K562 (cell line): ENCODE data around the gene SH3RF1. TPM values are rescaled to one million over a fixed set of nuclear protein-coding genes. Genes with fewer than 3 reads are reported as not detected.

Source experiments
- ATAC-seq: fragments of 200-7000 bp; cut with Tn5 transposase; 3 replicates; pipeline ENCODE4 v1.9.1; 2020; ENCODE audit warnings: moderate library complexity
- BruUV-seq: library from RNA; stranded (reverse); fragments of 400-500 nt; replicated peaks from 2 replicates; lab custom pipeline; 2021; lab: Mats Ljungman, UMichigan
- CTCF ChIA-PET: fragments of 300-600 bp; formaldehyde crosslinking; extraction: SDS; loops from one replicate; lab custom pipeline; 2021; ENCODE audit warnings: low intra/inter-chr PET ratio; lab: Yijun Ruan, JAX
- POLR2A ChIA-PET: fragments of 300-600, 350-650 bp; sonication (Branson Sonifier 250); formaldehyde crosslinking; extraction: SDS; loops from one replicate; lab custom pipeline; 2021; ENCODE audit warnings: antibody characterized with exemption, inconsistent platforms; lab: Yijun Ruan, JAX
- DNase-seq, 4 experiments: peaks; one replicate each; pipeline versions ENCODE4 v3.0.0 to v3.0.0-alpha.2; 2011 to 2018; ENCODE audit warnings: low spot score in 3 of 4, mixed read lengths in 3 of 4; ENCODE audit errors: extremely low read depth in 1 of 4
- FAIRE-seq: peaks from 2 replicates; lab custom pipeline; 2011; peaks lifted over from hg19 to GRCh38; lab: Jason Lieb, UNC
- H2AFZ ChIP-seq: 2 replicates; pipeline ENCODE4 v1.6.0; 2011; ENCODE audit warnings: low read depth, low read length, control low read depth, inconsistent platforms
- H3K27ac ChIP-seq: fragments of 200-600 bp; 3 replicates; pipeline ENCODE4 v1.8.0; 2011; ENCODE audit warnings: low read depth, mild to moderate bottlenecking, control low read depth, inconsistent platforms, low read length, moderate library complexity, mixed read lengths; ENCODE audit errors: extremely low read depth
- H3K27me3 ChIP-seq, 2 experiments: fragments of 300-600 bp in 1 of 2; 2 replicates in 1 of 2; 3 replicates in 1 of 2; pipeline versions ENCODE4 v1.6.0 to v1.8.0; 2011; ENCODE audit warnings: inconsistent platforms in 2 of 2, low read length in 2 of 2, mild to moderate bottlenecking in 1 of 2, mixed read lengths in 1 of 2, moderate library complexity in 1 of 2; ENCODE audit not compliant: control insufficient read depth in 2 of 2, insufficient read depth in 2 of 2
- H3K36me3 ChIP-seq: fragments of 300-600 bp; 3 replicates; pipeline ENCODE4 v1.8.0; 2011; ENCODE audit warnings: mild to moderate bottlenecking, low read length, inconsistent platforms; ENCODE audit not compliant: control insufficient read depth, insufficient read depth
- H3K4me1 ChIP-seq, 2 experiments: fragments of 200-600 bp in 1 of 2; replicated peaks in 1 of 2; 2 replicates in 1 of 2; 3 replicates in 1 of 2; pipeline versions ENCODE4 v1.5.1 to v1.8.0; 2011; ENCODE audit warnings: inconsistent platforms in 2 of 2, low read length in 2 of 2, mild to moderate bottlenecking in 1 of 2, mixed read lengths in 1 of 2, moderate library complexity in 1 of 2; ENCODE audit not compliant: control insufficient read depth in 2 of 2, insufficient read depth in 2 of 2
- H3K4me2 ChIP-seq: 2 replicates; pipeline ENCODE4 v1.6.1; 2011; ENCODE audit warnings: low read length, control low read depth, inconsistent platforms, mixed read lengths; ENCODE audit not compliant: insufficient read depth
- H3K4me3 ChIP-seq: fragments of 200-600 bp; sonication (generic), shearing (Covaris generic); 2 replicates; pipeline ENCODE4 v1.5.1; 2016; ENCODE audit warnings: control low read depth, inconsistent platforms
- H3K79me2 ChIP-seq: fragments of 200-600 bp; 3 replicates; pipeline ENCODE4 v1.8.0; 2011; ENCODE audit warnings: low read length, inconsistent platforms; ENCODE audit not compliant: control insufficient read depth, insufficient read depth
- H3K9ac ChIP-seq, 2 experiments: 2 replicates each; pipeline versions ENCODE4 v1.6.0 to v1.6.1; 2011; ENCODE audit warnings: low read depth in 2 of 2, low read length in 2 of 2, control low read depth in 1 of 2, inconsistent platforms in 1 of 2, mild to moderate bottlenecking in 1 of 2, mixed read lengths in 1 of 2; ENCODE audit not compliant: insufficient read depth in 1 of 2
- H3K9me1 ChIP-seq: one replicate; pipeline ENCODE4 v1.6.0; 2011; ENCODE audit warnings: inconsistent platforms, mild to moderate bottlenecking, low read length, moderate library complexity; ENCODE audit not compliant: control insufficient read depth, insufficient read depth
- H3K9me3 ChIP-seq: replicated peaks from 2 replicates; pipeline ENCODE4 v1.5.1; 2011; ENCODE audit warnings: low read depth, low read length, inconsistent platforms; ENCODE audit not compliant: control insufficient read depth, insufficient read depth
- H4K20me1 ChIP-seq: replicated peaks from 2 replicates; pipeline ENCODE4 v1.6.1; 2011; ENCODE audit warnings: low read length, inconsistent platforms, mixed read lengths; ENCODE audit not compliant: control insufficient read depth, insufficient read depth
- ADNP ChIP-seq: fragments of 200-800 bp; sonication (Bioruptor generic); IDR thresholded peaks from 2 replicates; pipeline ENCODE4 v1.6.1; 2016; ENCODE audit warnings: missing genetic modification characterization, missing compliant biosample characterization
- BDP1 ChIP-seq: IDR thresholded peaks from 3 replicates; pipeline ENCODE4 v1.6.1; 2011; ENCODE audit not compliant: insufficient read length, insufficient read depth
- FOSL1 ChIP-seq: fragments of 200-800 bp; sonication (Bioruptor generic); conservative IDR thresholded peaks from 2 replicates; pipeline ENCODE4 v1.6.1; 2016; ENCODE audit warnings: missing genetic modification characterization, missing compliant biosample characterization
- HDAC3 ChIP-seq: fragments of 450-650 bp; IDR thresholded peaks from 2 replicates; pipeline ENCODE4 v1.6.1; 2018; ENCODE audit warnings: borderline replicate concordance, mild to moderate bottlenecking, moderate library complexity; ENCODE audit not compliant: partially characterized antibody
- HMG20A ChIP-seq: fragments of 450-650 bp; formaldehyde crosslinking; conservative IDR thresholded peaks from 2 replicates; pipeline ENCODE4 v1.4.0; 2020; ENCODE audit warnings: mild to moderate bottlenecking, mixed read lengths
- IRF2 ChIP-seq: sonication (generic); formaldehyde crosslinking; IDR thresholded peaks from 2 replicates; pipeline ENCODE4 v1.8.1; 2022; ENCODE audit warnings: mild to moderate bottlenecking, missing genetic modification reagents
- KLF1 ChIP-seq: fragments of 450-650 bp; IDR thresholded peaks from 2 replicates; pipeline ENCODE4 v1.6.1; 2016; ENCODE audit warnings: missing genetic modification characterization, missing compliant biosample characterization
- NBN ChIP-seq: fragments of 450-650 bp; IDR thresholded peaks from 2 replicates; pipeline ENCODE4 v1.6.1; 2016; ENCODE audit warnings: low read depth, mild to moderate bottlenecking
- NCOA4 ChIP-seq: fragments of 450-650 bp; IDR thresholded peaks from 2 replicates; pipeline ENCODE4 v1.6.1; 2018; ENCODE audit warnings: mild to moderate bottlenecking; ENCODE audit not compliant: partially characterized antibody
- SMAD2 ChIP-seq: fragments of 150-350 bp; IDR thresholded peaks from 2 replicates; pipeline ENCODE4 v1.6.1; 2014; ENCODE audit warnings: low read depth, mild to moderate bottlenecking, low read length
- TBL1XR1 ChIP-seq, 2 experiments: IDR thresholded peaks; 2 replicates each; pipeline ENCODE4 v1.6.1; 2012; ENCODE audit warnings: improper control_type of control experiment in 2 of 2, low read length in 2 of 2, mild to moderate bottlenecking in 1 of 2
- ZBTB8A ChIP-seq: fragments of 450-650 bp; IDR thresholded peaks from 2 replicates; pipeline ENCODE4 v1.6.1; 2018; ENCODE audit warnings: mild to moderate bottlenecking, moderate library complexity; ENCODE audit not compliant: partially characterized antibody
- ZKSCAN8 ChIP-seq: fragments of 200-800 bp; sonication (Bioruptor generic); IDR thresholded peaks from 2 replicates; pipeline ENCODE4 v1.6.1; 2016; ENCODE audit warnings: missing genetic modification characterization, missing compliant biosample characterization
- ZNF133 ChIP-seq: fragments of 250-450 bp; sonication (Bioruptor Pico); IDR thresholded peaks from 2 replicates; pipeline ENCODE4 v1.4.0; 2020; ENCODE audit warnings: mild to moderate bottlenecking
- ZNF23 ChIP-seq: fragments of 250-450 bp; sonication (Bioruptor Pico); IDR thresholded peaks from 2 replicates; pipeline ENCODE4 v1.4.0; 2020; ENCODE audit warnings: mild to moderate bottlenecking
- ZNF232 ChIP-seq: sonication (generic); formaldehyde crosslinking; IDR thresholded peaks from 2 replicates; pipeline ENCODE4 v1.8.0; 2022; ENCODE audit warnings: mild to moderate bottlenecking, missing genetic modification reagents
- WGBS: fragments of 100-300 bp; shearing (Covaris generic); methylation state at CpG from one replicate; pipeline ENCODE4 v1.1.6; 2016; ENCODE audit warnings: low coverage, mixed read lengths; ENCODE audit not compliant: insufficient coverage; ENCODE audit errors: missing lambda C conversion rate; 5-methylcytosine and 5-hydroxymethylcytosine counted together
- in situ Hi-C: fragments of 300-500 bp; cut with MboI; formaldehyde crosslinking; loops from 4 replicates; pipeline ENCODE4 v1.15.0; 2018; ENCODE audit warnings: inconsistent platforms, mixed read lengths
- intact Hi-C: fragments of 100-400 bp; cut with micrococcal nuclease; formaldehyde crosslinking; loops from 2 replicates; pipeline ENCODE4 v1.14.2; 2022
- polyA plus RNA-seq, 8 experiments: library from polyadenylated mRNA; depleted of rRNA in 4 of 8; stranded (reverse) in 5 of 8; unstranded in 3 of 8; fragments of >200 nt; fragmentation: Nextera tagmentation in 2 of 8; fragmentation: Illumina TruSeq in 1 of 8; extraction: Ambion mirVana in 2 of 8; extraction: Trizol in 1 of 8; gene quantifications; 2 replicates each; pipeline versions ENCODE4 v1.2.1 to v1.2.3, GENCODE V29; 2011 to 2014; ENCODE audit warnings: inconsistent platforms in 1 of 8, missing spikeins in 1 of 8
- total RNA-seq, 7 experiments: library from RNA; depleted of rRNA in 6 of 7; stranded (reverse); fragments of >200 nt in 6 of 7; fragmentation: Illumina TruSeq in 2 of 7; extraction: Trizol in 2 of 7; gene quantifications; 2 replicates each; pipeline versions ENCODE4 v1.2.1 to v1.2.3, GENCODE V29; 2011 to 2021; ENCODE audit warnings: low replicate concordance in 1 of 7
- TF ChIP-seq, protein P1 (sequence below): fragments of 250-450 bp; sonication (Bioruptor Pico); IDR thresholded peaks from 2 replicates; pipeline ENCODE4 v1.9.0; 2021; ENCODE audit warnings: mild to moderate bottlenecking
- TF ChIP-seq, protein P2 (sequence below): sonication (generic); formaldehyde crosslinking; IDR thresholded peaks from 2 replicates; pipeline ENCODE4 v1.8.1; 2023; ENCODE audit warnings: mild to moderate bottlenecking, missing genetic modification reagents
- TF ChIP-seq, protein P3 (sequence below), 2 experiments: fragments of 450-650 bp; conservative IDR thresholded peaks; 2 replicates each; pipeline ENCODE4 v1.6.1; 2017; ENCODE audit warnings: mild to moderate bottlenecking in 2 of 2, moderate library complexity in 2 of 2
- TF ChIP-seq, protein P4 (sequence below): fragments of 250-450 bp; sonication (Bioruptor Pico); IDR thresholded peaks from 2 replicates; pipeline ENCODE4 v1.5.0; 2020; ENCODE audit warnings: mild to moderate bottlenecking

Gene SH3RF1
- total and polyA plus RNA-seq, 9 of the 15 experiments (the other 6 are each of a cell fraction or from before 2014, with no cell fraction given) = 0.04 to 0.16 (median 0.11) TPM; not detected in 6

DNA sequence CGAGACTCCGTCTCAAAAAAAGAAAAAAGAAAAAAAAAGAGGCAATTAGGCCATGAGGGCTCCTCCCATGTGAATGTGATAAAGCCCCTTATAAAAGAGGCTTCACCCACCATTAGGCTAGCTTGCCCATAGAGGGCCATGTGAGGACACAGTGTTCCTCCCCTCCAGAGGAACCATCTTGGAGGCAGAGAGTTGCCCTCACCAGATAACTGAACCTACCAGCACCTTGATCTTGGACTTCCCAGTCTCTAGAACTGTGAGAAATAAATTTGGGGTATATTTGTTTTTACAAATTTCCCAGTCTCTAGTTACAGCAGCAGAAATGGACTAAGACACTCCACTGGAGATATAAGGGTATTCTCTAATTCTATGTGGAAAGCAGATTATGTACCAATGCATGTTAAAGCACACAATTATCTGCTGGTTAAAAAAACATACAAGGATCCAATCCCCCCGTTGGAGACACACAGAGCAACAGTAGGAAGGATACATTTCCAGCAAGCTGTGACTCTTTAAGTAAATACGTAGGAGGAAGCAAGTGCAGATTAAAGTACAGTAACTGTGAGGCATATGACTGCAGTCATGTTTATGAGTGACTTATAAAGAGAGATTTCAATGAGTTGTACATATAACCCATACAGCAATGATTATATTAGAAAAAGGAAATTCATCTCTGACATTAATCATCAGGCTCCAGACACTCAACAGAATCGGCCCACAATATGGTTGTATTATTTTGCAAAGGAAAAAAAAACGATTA lies 21.4 kb downstream of the SH3RF1 start:
- CTCF ChIA-PET = no interaction called here
- Histone ChIP-seq H3K27me3 (no peaks in the 10 kb centered on the region), H2AFZ (no peak overlapping the region), H3K4me1 (no peaks in the 10 kb centered on the region), H3K27ac (no peak overlapping the region), H3K4me3 (no peak overlapping the region), H3K9me1 (no peaks in the 10 kb centered on the region), H3K4me2 (no peak overlapping the region), H3K9ac (no peak overlapping the region), H3K36me3 (no peaks in the 10 kb centered on the region), H3K79me2 (no peaks in the 10 kb centered on the region), H3K9me3 (no peaks in the 10 kb centered on the region), H4K20me1 (no peaks in the 10 kb centered on the region)
- intact Hi-C loops (no loop called here), in situ Hi-C loops (no loop called here)
- POLR2A ChIA-PET = no interaction called here
- 0% methylated on average over 5 of the region's 6 CpGs for WGBS
- TF ChIP-seq ZNF232 (CRISPR knock-in tag) = no peak
- TF ChIP-seq, protein P1, sequence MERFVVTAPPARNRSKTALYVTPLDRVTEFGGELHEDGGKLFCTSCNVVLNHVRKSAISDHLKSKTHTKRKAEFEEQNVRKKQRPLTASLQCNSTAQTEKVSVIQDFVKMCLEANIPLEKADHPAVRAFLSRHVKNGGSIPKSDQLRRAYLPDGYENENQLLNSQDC (CRISPR knock-in tag) = no peak
- no peak for TF ChIP-seq SMAD2
- TF ChIP-seq ZNF23 (CRISPR knock-in tag) = no peak
- no peak for TF ChIP-seq ADNP (tag)
- TF ChIP-seq HMG20A (CRISPR knock-in tag) = no peak
- no peak for TF ChIP-seq FOSL1
- TF ChIP-seq TBL1XR1 (IDR thresholded peaks at IDR 0.05; ENCODE audit: low read length in 2 of 2) = no peak
- TF ChIP-seq, protein P2, sequence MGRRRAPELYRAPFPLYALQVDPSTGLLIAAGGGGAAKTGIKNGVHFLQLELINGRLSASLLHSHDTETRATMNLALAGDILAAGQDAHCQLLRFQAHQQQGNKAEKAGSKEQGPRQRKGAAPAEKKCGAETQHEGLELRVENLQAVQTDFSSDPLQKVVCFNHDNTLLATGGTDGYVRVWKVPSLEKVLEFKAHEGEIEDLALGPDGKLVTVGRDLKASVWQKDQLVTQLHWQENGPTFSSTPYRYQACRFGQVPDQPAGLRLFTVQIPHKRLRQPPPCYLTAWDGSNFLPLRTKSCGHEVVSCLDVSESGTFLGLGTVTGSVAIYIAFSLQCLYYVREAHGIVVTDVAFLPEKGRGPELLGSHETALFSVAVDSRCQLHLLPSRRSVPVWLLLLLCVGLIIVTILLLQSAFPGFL (CRISPR knock-in tag) = no peak
- no peak for TF ChIP-seq IRF2 (CRISPR knock-in tag)
- TF ChIP-seq, protein P3, sequence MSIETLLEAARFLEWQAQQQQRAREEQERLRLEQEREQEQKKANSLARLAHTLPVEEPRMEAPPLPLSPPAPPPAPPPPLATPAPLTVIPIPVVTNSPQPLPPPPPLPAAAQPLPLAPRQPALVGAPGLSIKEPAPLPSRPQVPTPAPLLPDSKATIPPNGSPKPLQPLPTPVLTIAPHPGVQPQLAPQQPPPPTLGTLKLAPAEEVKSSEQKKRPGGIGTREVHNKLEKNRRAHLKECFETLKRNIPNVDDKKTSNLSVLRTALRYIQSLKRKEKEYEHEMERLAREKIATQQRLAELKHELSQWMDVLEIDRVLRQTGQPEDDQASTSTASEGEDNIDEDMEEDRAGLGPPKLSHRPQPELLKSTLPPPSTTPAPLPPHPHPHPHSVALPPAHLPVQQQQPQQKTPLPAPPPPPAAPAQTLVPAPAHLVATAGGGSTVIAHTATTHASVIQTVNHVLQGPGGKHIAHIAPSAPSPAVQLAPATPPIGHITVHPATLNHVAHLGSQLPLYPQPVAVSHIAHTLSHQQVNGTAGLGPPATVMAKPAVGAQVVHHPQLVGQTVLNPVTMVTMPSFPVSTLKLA (conservative IDR thresholded peaks at IDR 0.05) = no peak
- TF ChIP-seq, protein P4, sequence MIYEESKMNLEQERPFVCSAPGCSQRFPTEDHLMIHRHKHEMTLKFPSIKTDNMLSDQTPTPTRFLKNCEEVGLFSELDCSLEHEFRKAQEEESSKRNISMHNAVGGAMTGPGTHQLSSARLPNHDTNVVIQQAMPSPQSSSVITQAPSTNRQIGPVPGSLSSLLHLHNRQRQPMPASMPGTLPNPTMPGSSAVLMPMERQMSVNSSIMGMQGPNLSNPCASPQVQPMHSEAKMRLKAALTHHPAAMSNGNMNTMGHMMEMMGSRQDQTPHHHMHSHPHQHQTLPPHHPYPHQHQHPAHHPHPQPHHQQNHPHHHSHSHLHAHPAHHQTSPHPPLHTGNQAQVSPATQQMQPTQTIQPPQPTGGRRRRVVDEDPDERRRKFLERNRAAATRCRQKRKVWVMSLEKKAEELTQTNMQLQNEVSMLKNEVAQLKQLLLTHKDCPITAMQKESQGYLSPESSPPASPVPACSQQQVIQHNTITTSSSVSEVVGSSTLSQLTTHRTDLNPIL (CRISPR knock-in tag) = no peak
- no peak for TF ChIP-seq NCOA4
- no peak for TF ChIP-seq HDAC3
- no peak for TF ChIP-seq NBN
- no peak for TF ChIP-seq ZBTB8A
- no peak for TF ChIP-seq ZNF133
- TF ChIP-seq KLF1 (tag) = no peak
- TF ChIP-seq ZKSCAN8 (CRISPR knock-in tag) = no peak
- no peak for TF ChIP-seq BDP1
- DNase-seq (no peak), ATAC-seq (no peak), FAIRE-seq (no peak)
- no TSS peak for BruUV-seq
